RWPE1 (cell line): ENCODE measurements around the gene ZRANB1.

Experiments
- CTCF ChIA-PET: fragments of 350-600 bp; sonication (Branson Sonifier 250); formaldehyde crosslinking; extraction: SDS; loops from one replicate; lab custom pipeline; 2021; lab: Yijun Ruan, JAX
- POLR2A ChIA-PET: fragments of 400-600 bp; formaldehyde crosslinking; extraction: SDS; loops from one replicate; lab custom pipeline; 2020; ENCODE audit warnings: antibody characterized with exemption; ENCODE audit not compliant: low non-redundant PET; lab: Yijun Ruan, JAX
- DNase-seq: peaks from one replicate; pipeline ENCODE4 v3.0.0; 2012; ENCODE audit warnings: low spot score
- H3K27ac ChIP-seq: fragments of 450-650 bp; 2 replicates; pipeline ENCODE4 v1.5.1; 2017
- TF ChIP-seq, protein P1 (sequence below): fragments of 450-650 bp; conservative IDR thresholded peaks from 2 replicates; pipeline ENCODE4 v1.5.1; 2017; ENCODE audit warnings: low read depth, mild to moderate bottlenecking

ZRANB1 gene

DNA sequence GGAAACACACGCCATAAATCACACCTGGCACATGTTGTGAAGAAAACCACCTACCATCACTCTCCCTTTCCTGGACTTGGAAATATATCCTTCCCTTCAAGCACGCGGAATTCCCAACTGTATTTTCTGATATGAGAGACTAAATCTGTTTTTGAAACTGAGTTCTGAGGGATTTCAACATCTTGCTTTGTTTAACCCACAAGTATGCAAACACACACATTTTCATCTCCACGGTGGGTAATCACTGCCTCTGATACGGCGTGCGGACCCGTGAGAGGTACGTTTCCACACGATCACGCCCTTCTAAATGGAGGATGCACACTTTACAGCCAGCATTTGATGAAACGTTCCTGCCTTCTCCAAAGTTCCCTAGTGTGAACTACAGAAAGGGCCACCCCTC is 83.4 kb downstream of the ZRANB1 start:
- H3K27ac ChIP-seq, result peak overlapping the region; percentile 27
- CTCF ChIA-PET, result interaction anchor here (0.6 kb wide), 1 partner anchor 377 kb away, joined by 3 read pairs; no protein-coding TSS in a partner anchor
- POLR2A ChIA-PET, result no interaction called here
- TF ChIP-seq, protein P1, sequence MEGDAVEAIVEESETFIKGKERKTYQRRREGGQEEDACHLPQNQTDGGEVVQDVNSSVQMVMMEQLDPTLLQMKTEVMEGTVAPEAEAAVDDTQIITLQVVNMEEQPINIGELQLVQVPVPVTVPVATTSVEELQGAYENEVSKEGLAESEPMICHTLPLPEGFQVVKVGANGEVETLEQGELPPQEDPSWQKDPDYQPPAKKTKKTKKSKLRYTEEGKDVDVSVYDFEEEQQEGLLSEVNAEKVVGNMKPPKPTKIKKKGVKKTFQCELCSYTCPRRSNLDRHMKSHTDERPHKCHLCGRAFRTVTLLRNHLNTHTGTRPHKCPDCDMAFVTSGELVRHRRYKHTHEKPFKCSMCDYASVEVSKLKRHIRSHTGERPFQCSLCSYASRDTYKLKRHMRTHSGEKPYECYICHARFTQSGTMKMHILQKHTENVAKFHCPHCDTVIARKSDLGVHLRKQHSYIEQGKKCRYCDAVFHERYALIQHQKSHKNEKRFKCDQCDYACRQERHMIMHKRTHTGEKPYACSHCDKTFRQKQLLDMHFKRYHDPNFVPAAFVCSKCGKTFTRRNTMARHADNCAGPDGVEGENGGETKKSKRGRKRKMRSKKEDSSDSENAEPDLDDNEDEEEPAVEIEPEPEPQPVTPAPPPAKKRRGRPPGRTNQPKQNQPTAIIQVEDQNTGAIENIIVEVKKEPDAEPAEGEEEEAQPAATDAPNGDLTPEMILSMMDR, result no peak
- DNase-seq, result no peak

DNA sequence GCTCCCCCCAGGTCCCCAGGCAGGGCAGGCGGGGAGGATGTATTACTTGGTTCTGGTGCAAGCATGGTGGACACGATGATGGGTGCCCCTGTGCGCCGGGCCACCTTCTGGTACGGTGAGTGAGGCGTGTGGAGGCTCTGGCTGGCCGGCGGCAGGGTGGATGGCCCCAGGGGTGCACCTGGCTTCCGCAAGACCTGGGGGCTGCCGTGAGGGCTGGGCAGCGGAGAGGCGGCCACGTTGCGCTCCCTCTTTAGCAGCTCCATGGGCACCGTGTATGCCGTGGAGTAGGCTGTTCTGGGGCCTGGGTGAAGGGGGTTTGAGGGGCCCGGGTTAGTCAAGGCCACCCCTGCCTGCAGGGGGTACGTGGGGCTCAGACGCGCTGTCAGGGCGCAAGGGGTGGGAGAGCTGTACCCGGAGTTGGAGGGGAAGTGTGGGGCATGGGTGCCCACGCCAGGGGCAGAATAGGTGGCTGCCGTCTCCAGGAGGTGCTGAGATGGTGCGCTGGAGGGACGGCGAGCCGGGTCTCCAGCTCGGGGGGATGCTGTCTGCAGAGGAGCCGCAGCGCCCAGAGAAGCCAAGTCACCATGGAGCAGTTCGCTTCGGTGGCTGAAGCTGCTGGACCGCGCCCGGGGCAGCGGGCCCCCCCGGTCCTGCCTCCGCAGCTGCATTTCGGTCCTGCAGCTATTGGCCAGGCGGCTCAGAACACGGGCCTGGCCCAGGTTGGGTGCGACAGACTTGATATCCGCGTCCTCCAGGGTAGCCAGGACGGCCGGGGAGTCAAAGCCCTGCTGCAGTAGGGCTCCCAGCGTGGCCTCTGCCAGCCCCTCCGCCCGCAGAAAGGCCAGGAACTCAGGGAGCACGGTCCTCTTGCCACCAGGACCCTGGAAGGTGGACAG is 84.4 kb downstream of the ZRANB1 start:
- no peak for DNase-seq
- TF ChIP-seq, protein P1, result no peak
- CTCF ChIA-PET, result interaction anchor here (0.5 to 0.6 kb wide), 2 partner anchors 66 to 660 kb away, joined by 3 to 5 read pairs; no protein-coding TSS in a partner anchor
- POLR2A ChIA-PET, result no interaction called here
- peak overlapping the region; percentile 27 for H3K27ac ChIP-seq

DNA sequence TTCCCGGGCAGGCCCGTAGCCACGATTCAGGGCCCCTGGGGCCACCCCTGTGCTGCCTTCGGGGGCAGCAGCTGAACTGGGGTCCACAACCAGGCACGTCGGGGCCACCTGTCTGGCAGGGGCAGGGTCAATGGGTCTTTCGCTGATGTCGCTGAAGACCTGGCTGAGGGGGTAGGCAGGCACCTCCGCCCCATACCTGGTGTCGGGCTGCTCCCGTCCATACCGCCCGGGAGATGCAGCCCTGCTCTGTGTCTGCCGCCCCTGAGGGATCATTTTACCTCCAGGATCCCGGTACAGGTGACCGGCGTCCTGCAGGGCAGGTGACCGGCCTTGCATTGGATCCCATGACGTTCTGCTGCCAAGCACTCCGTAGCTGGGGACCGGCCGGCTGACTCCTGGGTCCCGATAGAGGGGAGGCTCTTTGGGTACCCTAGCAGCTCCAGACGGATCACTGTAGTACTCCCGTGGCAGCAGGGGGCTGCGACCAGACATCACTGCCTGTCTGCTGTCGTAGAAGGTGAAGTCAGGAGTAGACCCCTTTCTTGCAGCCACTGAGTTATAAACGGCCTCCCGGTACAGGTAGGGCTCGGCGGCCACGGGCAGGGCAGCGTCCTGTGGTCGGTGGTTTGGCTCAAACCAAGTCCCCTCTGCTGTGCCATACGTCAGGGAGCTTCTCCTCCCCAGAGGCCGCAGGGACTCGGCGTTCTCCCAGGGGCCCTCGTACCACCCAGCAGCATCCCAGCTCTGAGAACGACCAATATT is 85.2 kb downstream of the ZRANB1 start:
- DNase-seq, result no peak
- CTCF ChIA-PET, result interaction anchor here (0.5 to 1.4 kb wide), 5 partner anchors 21 to 252 kb away, joined by 3 to 4 read pairs (median 3); no protein-coding TSS in a partner anchor
- POLR2A ChIA-PET, result no interaction called here
- H3K27ac ChIP-seq, result no peak overlapping the region
- TF ChIP-seq, protein P1, result no peak

DNA sequence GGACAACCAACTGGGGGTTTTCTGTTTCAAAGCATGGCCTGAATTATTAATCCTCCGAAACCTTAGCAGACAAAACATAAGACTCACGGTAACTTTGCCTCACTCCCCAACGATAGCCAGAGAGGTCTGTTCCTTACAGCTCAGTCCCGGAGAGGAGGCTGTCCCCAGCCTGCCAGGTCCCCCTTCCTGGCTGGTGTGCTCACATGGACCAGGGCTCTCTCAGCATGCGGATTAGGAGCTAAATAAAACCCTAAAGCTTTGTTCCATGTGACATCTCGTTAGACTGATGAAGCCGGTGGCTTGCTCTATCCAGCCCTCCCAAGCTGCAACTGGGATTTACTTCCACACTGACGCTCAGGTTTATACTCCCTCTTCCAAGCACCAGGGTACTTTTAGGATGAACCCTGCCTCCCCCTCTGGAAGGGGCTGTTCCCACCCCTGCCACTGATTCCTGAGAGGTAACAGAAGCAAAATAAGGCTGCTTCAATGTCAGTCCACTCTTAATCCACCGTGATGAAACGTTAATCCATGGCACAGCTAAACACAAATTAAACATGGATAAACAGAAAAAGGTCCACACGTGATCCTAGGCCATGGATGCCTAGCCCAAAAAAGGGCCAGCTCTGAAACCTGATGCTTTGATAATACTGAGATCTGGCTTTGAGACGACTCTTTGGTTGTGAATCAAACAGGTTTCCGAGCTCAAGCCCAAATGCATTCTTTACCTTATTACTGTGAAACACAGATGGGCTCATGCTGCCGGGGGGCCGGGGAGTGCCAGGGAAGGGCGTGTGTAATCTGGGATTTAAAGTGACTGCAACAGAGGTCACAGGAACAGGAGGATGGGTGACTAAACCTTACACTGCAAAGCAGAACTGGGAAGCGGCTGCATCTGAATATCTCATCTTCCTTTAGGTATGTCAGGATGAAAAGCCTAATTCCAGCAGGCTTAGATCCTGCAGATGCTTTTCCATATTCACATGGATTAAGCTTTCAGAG is 86.2 kb downstream of the ZRANB1 start:
- no peak for DNase-seq
- peak overlapping the region; percentile 39; the same call in 1 of the 2 replicates for H3K27ac ChIP-seq
- CTCF ChIA-PET, result interaction anchor here (0.7 to 1.4 kb wide), 3 partner anchors 20 to 35 kb away, joined by 3 to 4 read pairs (median 3); no protein-coding TSS in a partner anchor
- TF ChIP-seq, protein P1, result no peak
- POLR2A ChIA-PET, result no interaction called here

DNA sequence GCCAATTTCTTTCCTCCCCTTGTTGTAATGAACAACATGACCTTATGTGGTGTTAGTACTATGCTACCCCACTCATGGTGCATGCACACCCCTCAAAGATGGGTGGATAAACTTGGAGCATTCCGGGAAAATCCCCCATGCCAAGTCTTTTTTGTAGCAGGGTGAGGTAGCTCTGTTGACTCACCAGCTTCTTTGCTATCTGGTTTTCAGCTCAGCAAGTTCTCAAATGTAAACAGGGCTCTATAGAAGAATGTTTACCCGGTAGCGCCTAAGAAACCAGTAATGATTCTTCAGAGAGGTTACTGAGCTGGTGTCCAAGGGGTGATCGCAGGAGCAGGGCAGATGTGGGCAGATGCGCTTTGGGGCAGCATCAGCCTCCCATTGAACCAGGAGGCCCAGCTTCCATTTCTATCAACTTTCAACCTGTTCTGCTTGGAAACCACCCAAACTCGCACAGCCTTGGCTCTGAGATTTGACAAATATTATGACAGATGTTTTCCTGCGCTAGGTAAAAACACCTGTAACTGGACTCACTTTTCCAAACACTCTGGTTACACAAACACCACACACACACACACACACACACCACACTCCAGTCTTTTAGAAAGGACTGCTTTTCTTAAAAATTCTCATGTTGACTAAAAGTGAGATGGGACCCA is 87.8 kb downstream of the ZRANB1 start:
- POLR2A ChIA-PET, result interaction anchor here (0.7 kb wide), 1 partner anchor 18 kb away, joined by 7 read pairs; no protein-coding TSS in a partner anchor

More for the DNA sequence above, 87.8 kb downstream of the ZRANB1 start:
- H3K27ac ChIP-seq, result peak overlapping the region; percentile 43
- CTCF ChIA-PET, result interaction anchor here (0.6 to 0.8 kb wide), 4 partner anchors 23 to 492 kb away, joined by 3 to 5 read pairs (median 4); no protein-coding TSS in a partner anchor
- DNase-seq, result no peak
- TF ChIP-seq, protein P1, result no peak
